8988T (cell line): ENCODE measurements around the gene TSPAN11.
"Not testable (repeated sequence)": the region's sequence is repeated elsewhere in the genome, so short reads cannot be mapped to it uniquely, and the experiment has no call there.

Experiments
- DNase-seq: peaks from one replicate; pipeline ENCODE4 v3.0.0; 2011

TSPAN11 gene

GRCh38 chr12:31005256-31005943 lies 78.9 kb downstream of the TSPAN11 start:
- no peak for DNase-seq

GRCh38 chr12:31005944-31006361 lies 79.4 kb downstream of the TSPAN11 start:
- no peak for DNase-seq

- no peak for DNase-seq
These were observed 80.0 kb downstream of the TSPAN11 start for GRCh38 chr12:31006416-31007152.

DNA sequence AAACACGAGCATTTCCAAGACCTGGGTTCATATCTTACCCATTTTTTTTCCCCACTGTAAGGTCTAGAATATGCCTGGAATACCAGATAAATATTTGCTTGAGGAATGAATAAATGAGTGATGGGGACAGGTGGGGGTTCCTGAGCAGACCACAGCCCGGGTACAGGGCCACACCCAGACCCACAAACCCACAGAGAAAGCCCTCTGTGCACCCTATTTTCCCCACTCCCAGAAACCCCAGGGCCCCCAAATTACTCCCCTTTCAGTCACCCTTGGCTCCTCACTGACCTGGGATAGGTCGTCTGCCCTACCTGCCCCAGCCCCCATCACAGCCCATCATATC lies 80.6 kb downstream of the TSPAN11 start:
- DNase-seq, result no peak

GRCh38 chr12:31007636-31008175 lies 81.2 kb downstream of the TSPAN11 start:
- no peak for DNase-seq

DNA sequence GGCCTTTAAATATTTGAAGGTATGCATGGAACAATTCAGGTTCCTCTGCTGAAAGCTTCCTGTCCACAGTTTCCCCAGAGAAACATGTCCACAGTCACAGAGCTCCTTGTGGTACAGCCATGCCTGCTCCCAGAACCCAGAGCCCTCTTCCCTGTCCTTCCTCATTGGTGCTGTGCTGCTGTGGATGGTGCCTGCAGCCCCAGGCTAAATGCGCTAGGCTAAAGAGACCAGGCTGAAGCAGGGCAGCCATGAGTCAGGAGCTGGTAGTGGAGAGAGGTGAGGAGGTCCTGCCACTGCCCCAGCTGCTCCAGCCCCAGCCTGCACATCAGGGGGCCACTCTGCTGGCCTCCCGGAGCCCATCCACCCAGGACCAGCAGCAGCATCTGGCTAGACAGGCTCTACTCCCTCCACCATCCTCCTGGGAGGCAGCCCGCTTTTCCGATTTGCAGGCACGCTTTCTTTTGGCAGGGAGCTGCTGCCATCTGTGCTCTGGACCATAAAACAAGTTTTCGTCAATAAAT lies 81.8 kb downstream of the TSPAN11 start:
- no peak for DNase-seq

DNA sequence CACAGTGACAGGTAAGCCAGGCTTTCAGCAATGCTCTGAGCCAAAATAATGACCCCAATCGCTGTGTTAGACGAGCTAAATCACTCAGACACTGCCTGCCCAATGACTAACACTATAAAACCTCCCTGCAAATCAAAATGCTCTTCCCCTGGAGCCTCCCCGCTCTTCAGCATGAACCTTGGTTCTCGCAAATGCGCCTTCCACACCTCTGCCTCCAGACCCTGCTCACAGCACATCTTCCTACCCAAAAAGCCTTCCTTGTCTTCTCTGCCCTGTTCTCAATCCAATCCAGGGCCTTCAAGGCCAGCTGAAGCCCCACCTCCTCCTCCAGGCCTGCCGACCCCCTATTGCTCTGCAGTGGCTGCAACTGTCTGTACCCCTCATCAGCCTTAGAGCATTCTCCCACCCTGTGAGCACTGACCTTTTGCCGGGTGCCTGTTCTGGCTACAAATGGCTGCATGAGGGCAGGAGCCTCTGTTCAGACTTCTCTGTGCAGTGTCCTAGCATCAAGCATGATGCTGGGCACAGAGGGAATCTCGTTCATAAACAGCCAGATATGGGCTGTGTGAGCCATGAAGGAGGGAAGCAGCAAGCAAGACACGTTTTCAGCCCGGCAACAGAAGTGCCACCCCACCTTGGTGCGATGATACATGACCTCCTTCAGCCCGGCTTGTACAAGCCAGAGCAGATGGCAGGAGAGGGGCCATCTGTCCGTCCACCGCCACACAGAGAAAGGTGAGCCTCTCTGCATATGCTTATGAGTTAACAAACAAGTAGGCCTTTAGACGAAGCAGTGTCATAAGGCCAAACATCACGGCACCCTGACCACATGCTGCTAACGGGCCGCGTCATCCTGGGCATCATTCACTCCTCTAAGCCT lies 82.7 kb downstream of the TSPAN11 start:
- DNase-seq, result no peak

GRCh38 chr12:31009976-31010375 lies 83.4 kb downstream of the TSPAN11 start:
- no peak for DNase-seq

DNA sequence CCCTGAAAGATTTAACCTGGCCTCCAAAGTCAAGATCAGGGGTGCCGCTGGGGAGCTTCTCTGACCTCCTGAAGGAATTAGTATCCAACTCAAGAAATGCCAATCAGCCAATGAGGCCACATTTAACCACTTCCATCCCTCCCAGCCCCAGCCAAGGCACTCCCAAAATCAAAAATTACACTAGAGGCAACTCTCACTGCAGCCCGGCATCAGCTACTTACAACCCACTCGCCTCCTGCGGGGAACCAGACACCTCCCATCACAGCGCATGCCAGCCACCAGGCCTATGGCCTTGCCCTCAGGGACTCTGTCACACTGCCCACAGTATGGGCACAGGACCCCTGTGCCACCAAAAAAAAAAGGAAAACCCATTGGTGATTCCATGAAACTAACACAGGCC lies 84.8 kb downstream of the TSPAN11 start:
- no peak for DNase-seq

- no peak for DNase-seq
These were observed 85.4 kb downstream of the TSPAN11 start for GRCh38 chr12:31011746-31012566.

DNA sequence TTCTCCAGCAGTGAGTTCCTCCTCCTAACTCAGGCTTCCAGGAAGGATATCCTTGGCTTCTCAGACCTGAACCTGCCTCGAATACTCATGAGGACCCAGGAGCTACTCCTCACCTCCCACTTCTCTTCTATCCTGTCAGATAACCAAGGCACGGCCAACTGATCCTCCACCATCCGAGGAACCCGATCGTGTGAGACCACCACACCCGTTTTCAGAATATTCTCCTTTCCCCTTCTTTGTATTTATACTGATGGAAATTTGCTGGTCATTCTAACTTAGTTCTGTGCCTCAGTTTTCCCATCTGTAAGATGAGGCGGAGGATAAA lies 86.0 kb downstream of the TSPAN11 start:
- not testable (repeated sequence) for DNase-seq

- DNase-seq, result no peak
These were observed 88.7 kb downstream of the TSPAN11 start for GRCh38 chr12:31015215-31015614.

GRCh38 chr12:31016057-31016456 lies 89.5 kb downstream of the TSPAN11 start:
- DNase-seq, result no peak

GRCh38 chr12:31017535-31017934 lies 91.0 kb downstream of the TSPAN11 start:
- DNase-seq, result no peak

DNA sequence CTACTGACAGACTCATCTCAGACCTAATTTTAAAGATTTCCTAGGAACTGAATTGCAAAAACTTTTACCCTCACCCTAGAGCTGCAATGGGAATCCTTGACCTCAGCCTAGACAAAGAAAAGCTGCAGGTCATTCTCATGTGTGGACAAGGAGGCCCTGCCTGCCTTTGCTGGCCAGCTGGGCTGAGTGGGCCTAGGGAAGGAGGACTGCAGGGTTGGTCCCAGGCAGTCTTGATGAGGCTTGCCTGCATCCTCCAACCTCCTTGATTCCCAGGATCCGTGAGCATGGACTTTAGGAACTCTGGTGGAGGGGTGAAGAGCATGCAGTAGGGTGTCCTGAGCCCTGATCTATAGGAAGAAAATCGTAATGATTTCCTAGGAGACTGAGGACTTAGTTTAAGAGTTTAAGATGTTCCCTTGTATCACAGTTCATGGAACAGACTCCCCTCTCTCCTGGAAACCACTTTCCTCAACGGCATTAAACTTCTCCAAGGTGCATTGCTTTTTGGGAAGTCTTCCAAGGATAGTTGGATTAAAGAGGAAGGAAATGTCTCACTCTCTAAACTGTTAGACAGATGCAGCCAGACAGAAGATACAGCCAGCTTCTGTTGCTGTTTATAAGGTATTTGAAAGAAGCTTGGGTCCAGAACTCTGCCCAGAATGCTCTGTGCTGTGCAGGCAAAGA lies 91.7 kb downstream of the TSPAN11 start:
- DNase-seq, result no peak

- DNase-seq, result no peak
These were observed 92.4 kb downstream of the TSPAN11 start for GRCh38 chr12:31018790-31019505.

- DNase-seq, result no peak
These were observed 93.0 kb downstream of the TSPAN11 start for GRCh38 chr12:31019561-31019960.

DNA sequence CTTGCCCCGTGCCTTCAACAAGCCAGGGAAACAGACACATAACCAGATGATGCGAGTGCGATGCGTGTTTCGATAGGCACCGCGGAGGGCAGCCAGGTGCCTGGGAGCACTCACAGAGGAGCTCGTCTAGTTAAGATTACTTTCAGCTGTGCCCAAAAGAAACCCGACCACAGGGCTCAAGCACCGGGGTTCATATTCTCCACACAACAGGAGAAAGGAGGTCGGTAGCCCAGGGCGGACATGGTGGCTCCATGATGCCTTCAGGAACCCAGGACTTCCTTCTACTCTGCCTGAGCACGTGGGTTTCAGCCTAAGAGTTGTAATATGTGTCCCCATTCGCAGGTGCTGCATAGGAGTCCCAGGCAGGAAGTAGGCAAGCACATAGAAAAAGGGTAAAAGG lies 93.4 kb downstream of the TSPAN11 start:
- DNase-seq, result no peak

DNA sequence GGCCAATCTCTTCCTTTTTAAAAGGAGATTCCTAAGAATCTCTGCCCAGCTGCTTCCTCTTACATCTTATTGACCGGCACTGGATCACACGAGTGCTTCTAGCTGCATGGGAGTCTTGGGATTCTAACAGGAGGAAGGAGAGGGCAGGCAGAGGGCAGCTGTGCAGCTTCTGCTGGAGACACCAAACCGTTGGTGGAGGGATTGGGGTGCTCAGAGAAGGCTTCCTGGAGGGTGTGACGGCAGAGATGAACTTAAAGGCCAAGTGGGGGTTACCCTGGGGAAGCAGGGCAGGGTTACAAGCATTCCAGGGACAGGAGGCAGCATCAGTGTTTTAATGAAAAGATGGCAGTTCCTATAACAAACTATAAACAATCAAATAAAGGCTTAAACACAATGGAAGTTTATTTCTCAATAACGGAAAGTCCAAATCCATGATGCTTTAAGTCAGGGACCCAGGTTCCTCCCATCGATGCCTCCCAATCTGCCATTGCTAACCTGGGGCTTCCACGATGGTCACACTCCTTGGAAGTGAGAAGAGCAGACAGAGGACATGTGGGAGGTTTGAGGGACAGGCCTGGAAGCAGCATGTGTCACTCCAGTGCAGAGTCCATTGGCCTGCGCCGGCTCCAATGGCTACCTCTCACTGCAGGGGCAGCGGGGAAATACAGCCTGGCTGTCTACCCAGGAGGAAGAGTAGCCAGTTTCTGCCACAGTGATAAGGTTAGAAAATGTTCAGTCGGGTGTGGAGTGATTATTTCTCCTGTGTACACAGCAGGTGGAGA lies 94.0 kb downstream of the TSPAN11 start:
- no peak for DNase-seq

DNA sequence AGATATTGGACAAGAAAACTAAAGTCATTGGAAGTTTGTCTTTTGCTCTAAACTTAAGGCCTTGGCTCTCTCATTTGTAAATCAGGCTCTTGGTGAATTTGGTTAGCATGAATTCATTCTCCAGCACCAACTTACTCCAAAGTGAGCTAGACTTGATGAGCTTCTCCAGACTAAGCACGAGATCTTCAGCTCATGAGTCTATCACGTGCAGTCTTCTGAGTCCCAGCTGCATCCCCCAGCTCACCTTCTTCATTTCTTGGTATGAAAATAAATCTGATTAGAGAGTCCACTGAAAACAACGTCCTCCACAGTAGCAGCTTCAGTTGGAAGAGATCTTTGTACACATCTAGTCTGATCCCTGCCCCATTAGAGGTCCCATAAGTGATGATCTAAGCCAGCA lies 94.6 kb downstream of the TSPAN11 start:
- DNase-seq, result no peak
